SK-N-SH treated with all-trans-retinoic acid at 6 μM for 48 hours (cell line): ENCODE results near the gene DGKG.

Source experiments
- ARNTL ChIP-seq: fragments of 450-650 bp; formaldehyde crosslinking; IDR thresholded peaks from 2 replicates; pipeline ENCODE4 v1.5.0; 2020; ENCODE audit warnings: low read depth, mild to moderate bottlenecking, moderate library complexity, borderline replicate concordance
- CREB5 ChIP-seq: fragments of 250-450 bp; sonication (Bioruptor Pico); IDR thresholded peaks from 2 replicates; pipeline ENCODE4 v1.5.1; 2020; ENCODE audit warnings: low read depth, mild to moderate bottlenecking, moderate library complexity
- CSDC2 ChIP-seq: fragments of 250-450 bp; sonication (Bioruptor Pico); IDR thresholded peaks from 2 replicates; pipeline ENCODE4 v1.5.0; 2020; ENCODE audit warnings: mild to moderate bottlenecking, moderate library complexity
- ESRRG ChIP-seq: fragments of 250-450 bp; sonication (Bioruptor Pico); IDR thresholded peaks from 2 replicates; pipeline ENCODE4 v1.6.1; 2021; ENCODE audit warnings: mild to moderate bottlenecking
- ISL1 ChIP-seq: fragments of 250-450 bp; sonication (Bioruptor Pico); IDR thresholded peaks from 2 replicates; pipeline ENCODE4 v2.1.2; 2022; ENCODE audit warnings: mild to moderate bottlenecking, moderate library complexity
- PATZ1 ChIP-seq: fragments of 250-450 bp; sonication (Bioruptor Pico); IDR thresholded peaks from 2 replicates; pipeline ENCODE4 v1.8.0; 2020; ENCODE audit warnings: mild to moderate bottlenecking, moderate library complexity, borderline replicate concordance
- RARB ChIP-seq: fragments of 250-450 bp; sonication (Bioruptor Pico); IDR thresholded peaks from 2 replicates; pipeline ENCODE4 v1.8.0; 2021; ENCODE audit warnings: mild to moderate bottlenecking, moderate library complexity
- TOX ChIP-seq: fragments of 250-450 bp; sonication (Bioruptor Pico); IDR thresholded peaks from 2 replicates; pipeline ENCODE4 v1.8.0; 2021; ENCODE audit warnings: mild to moderate bottlenecking, moderate library complexity, borderline replicate concordance
- ZFP3 ChIP-seq: fragments of 250-450 bp; sonication (Bioruptor Pico); IDR thresholded peaks from 2 replicates; pipeline ENCODE4 v1.5.0; 2020; ENCODE audit warnings: mild to moderate bottlenecking, moderate library complexity
- ZNF565 ChIP-seq: fragments of 450-650 bp; formaldehyde crosslinking; conservative IDR thresholded peaks from 2 replicates; pipeline ENCODE4 v1.5.0; 2020; ENCODE audit warnings: low read depth, mild to moderate bottlenecking, moderate library complexity
- TF ChIP-seq, protein P1 (sequence below): fragments of 250-450 bp; sonication (Bioruptor Pico); IDR thresholded peaks from 2 replicates; pipeline ENCODE4 v1.5.0; 2020; ENCODE audit warnings: mild to moderate bottlenecking, moderate library complexity

DNA sequence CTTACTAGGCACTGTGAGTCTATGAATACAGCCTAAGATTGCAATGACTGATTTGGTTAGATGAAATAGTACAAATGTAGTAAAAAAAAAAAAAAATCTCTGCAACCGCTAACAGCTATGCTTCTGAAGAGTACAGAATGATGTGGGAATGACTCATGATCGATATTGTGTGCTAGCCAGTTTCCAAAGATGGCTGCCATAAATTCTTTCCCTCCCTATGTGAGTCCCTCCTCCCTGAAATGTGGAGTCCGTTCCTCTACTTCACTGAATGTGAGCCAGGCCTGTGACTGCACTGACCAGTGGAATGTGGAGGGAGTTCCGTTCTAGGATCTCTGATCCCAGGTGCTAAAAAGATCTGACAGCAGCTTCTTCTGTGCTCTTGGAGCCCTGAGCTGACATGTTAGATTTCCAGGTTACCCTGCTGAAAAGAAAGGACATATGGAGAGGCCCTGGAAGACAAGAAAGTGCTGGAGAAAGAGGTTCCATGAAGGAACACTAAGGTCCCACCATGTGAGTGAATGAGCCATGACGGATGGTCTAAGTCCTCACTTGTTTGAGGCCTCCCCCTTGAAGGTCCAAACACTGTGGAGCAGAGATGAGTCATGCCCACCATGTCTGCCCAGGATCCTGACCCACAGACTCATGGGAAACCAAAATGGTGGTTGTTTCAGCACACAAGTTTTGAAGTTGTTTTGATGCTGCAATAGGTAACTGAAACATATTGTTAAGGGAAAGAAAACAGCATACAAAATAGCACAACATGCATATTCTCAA is 46.3 kb downstream of the DGKG start:
- TF ChIP-seq ISL1 (CRISPR knock-in tag): no peak
- TF ChIP-seq ZNF565 (CRISPR knock-in tag): no peak
- no peak for TF ChIP-seq CREB5 (CRISPR knock-in tag)
- no peak for TF ChIP-seq TOX (CRISPR knock-in tag)
- no peak for TF ChIP-seq ESRRG (CRISPR knock-in tag)
- TF ChIP-seq ZFP3 (CRISPR knock-in tag): no peak
- TF ChIP-seq RARB (CRISPR knock-in tag): no peak
- no peak for TF ChIP-seq PATZ1 (CRISPR knock-in tag)
- TF ChIP-seq, protein P1, sequence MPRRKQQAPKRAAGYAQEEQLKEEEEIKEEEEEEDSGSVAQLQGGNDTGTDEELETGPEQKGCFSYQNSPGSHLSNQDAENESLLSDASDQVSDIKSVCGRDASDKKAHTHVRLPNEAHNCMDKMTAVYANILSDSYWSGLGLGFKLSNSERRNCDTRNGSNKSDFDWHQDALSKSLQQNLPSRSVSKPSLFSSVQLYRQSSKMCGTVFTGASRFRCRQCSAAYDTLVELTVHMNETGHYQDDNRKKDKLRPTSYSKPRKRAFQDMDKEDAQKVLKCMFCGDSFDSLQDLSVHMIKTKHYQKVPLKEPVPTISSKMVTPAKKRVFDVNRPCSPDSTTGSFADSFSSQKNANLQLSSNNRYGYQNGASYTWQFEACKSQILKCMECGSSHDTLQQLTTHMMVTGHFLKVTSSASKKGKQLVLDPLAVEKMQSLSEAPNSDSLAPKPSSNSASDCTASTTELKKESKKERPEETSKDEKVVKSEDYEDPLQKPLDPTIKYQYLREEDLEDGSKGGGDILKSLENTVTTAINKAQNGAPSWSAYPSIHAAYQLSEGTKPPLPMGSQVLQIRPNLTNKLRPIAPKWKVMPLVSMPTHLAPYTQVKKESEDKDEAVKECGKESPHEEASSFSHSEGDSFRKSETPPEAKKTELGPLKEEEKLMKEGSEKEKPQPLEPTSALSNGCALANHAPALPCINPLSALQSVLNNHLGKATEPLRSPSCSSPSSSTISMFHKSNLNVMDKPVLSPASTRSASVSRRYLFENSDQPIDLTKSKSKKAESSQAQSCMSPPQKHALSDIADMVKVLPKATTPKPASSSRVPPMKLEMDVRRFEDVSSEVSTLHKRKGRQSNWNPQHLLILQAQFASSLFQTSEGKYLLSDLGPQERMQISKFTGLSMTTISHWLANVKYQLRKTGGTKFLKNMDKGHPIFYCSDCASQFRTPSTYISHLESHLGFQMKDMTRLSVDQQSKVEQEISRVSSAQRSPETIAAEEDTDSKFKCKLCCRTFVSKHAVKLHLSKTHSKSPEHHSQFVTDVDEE: no peak
- no peak for TF ChIP-seq ARNTL (CRISPR knock-in tag)
- no peak for TF ChIP-seq CSDC2 (CRISPR knock-in tag)
